B cell (primary cell): Measurements from ENCODE around the gene FIBIN.

Experiments
- CTCF ChIP-seq: fragments of 200-600 bp; IDR thresholded peaks from one replicate; pipeline ENCODE4 v1.8.0; 2022; ENCODE audit warnings: antibody characterized with exemption, mild to moderate bottlenecking
- EZH2 ChIP-seq: IDR thresholded peaks from 2 replicates; pipeline ENCODE4 v1.6.1; 2012; ENCODE audit warnings: borderline replicate concordance, low read depth, mild to moderate bottlenecking, moderate library complexity, low read length; ENCODE audit not compliant: insufficient read depth, poor library complexity, severe bottlenecking

GRCh38 chr11:26994631-26995095, 751 bp downstream of the FIBIN start:
- TF ChIP-seq CTCF, result no peak
- no peak for TF ChIP-seq EZH2
